SK-MEL-5 (cell line): ENCODE data around the gene C1orf21. TPM values are rescaled to one million over a fixed set of nuclear protein-coding genes. Genes with fewer than 3 reads are reported as not detected.

Source experiments
- DNase-seq: peaks from one replicate; pipeline ENCODE4 v3.0.0-alpha.2; 2016; ENCODE audit warnings: low read depth, low spot score
- in situ Hi-C: cut with HindIII; loops from 2 replicates; pipeline ENCODE4 v1.10.0; 2016; ENCODE audit warnings: low sequenced_read_pairs, high pct_unique_total_duplicates, low pct_unique_long_range_greater_than_20kb
- total RNA-seq: library from RNA; depleted of rRNA; stranded (reverse); fragments of >200 nt; shearing (Covaris generic); gene quantifications from 2 replicates; pipeline ENCODE4 v1.2.3, GENCODE V29; 2014

C1orf21 gene
- total RNA-seq, 1 experiment from 2014 or later = 68.2 TPM

DNA sequence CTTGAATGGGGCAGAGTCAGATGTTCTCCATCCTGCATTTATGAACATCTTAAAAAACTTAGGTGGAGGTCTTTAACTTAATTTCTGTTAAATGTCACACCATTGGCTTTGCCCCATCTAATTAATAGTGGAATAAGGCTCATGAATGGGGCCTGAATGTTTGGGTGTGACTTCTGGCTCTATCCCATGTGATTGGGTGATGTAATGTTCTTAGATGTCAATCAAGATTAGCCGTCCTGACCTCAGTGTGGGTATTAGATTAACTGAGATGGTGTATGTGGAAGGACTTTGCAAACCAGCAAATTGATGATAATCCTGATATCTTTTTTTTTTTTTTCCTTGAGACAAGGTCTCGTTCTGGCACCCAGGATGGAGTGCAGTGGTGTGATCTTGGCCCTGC lies 38.1 kb downstream of the C1orf21 start:
- in situ Hi-C loops = no loop called here
- no peak for DNase-seq

GRCh38 chr1:184425449-184426277 lies 38.8 kb downstream of the C1orf21 start:
- no peak for DNase-seq
- in situ Hi-C loops = no loop called here

DNA sequence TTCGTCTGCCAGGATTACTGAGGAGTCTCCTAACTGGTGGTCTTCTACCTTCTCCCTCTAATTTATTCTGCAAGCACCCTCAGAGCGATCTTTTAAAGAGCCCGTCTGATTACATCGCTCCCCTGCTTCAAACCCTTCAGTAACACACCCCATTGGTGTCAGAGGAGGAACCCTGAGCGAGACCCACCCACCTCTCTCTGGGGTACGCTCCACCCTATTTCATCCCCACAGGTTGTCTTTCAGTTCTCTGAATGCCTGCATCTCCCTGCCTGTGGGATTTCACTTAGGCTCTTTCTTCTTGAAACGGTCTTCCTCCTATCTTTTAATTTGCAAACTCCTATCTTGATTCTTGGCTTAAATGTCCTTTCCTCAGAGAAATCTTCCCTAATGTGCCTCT lies 39.4 kb downstream of the C1orf21 start:
- in situ Hi-C loops = no loop called here
- no peak for DNase-seq

DNA sequence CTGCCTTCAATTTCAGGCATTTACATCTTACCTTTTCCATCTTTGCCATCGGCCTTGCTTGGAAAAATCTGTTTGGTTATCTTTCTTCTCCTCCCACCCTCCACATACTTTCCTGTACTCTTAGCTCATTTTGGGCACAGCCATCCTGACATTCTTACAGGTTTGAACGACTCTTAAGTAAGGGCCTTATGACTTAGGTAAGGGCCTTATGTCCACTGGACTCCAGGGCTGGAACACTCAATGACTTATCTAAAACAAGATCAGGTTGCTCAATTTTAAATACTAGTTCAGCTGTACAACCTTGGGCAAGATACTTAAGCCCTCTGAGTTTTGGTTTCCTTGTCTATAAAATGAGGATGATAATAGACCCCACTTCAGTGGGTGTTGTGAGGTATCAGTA lies 40.9 kb downstream of the C1orf21 start:
- in situ Hi-C loops = no loop called here
- no peak for DNase-seq

- in situ Hi-C loops = no loop called here
- no peak for DNase-seq
Measured at GRCh38 chr1:184428604-184429003, 41.8 kb downstream of the C1orf21 start.

DNA sequence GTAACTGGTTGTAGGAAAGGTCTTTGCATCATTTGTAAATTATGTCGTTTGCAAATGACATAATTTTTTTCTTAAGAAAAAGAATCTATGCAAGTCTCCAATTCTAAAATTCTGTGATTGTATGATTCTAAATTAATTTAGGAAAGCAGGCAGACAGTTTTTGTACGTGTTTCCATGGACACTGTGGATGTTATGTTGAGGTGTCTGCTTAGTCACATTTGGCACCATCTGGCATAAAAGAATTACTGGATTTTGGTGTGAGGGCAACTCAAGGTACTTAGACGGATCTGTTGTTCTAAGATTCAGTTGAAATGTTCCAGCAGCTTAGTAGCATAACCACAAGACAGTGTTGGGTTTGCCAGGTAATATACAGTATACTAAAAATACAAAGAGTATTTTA lies 42.5 kb downstream of the C1orf21 start:
- in situ Hi-C loops = no loop called here
- DNase-seq = no peak

GRCh38 chr1:184433956-184434502 lies 47.2 kb downstream of the C1orf21 start:
- DNase-seq = no peak
- in situ Hi-C loops = no loop called here

DNA sequence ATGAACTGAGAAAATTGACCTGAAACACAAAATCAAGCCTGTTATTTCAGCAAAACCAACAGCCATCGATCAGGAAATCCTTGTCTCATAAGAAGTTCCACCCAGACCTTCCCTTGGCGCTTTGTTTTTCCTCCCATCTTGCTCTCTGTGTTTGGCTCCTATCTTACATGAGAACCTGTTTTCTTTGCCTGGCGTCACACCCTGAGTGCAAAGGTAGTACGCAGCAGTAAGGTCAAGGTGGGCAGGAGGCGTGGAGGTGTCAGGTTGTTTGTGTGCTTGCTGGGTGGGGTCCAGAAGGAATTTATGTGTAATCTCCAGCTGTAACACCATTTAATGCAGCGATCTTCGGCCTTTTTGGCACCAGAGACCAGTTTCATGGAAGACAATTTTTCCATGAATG lies 50.5 kb downstream of the C1orf21 start:
- in situ Hi-C loops = no loop called here
- DNase-seq = no peak

GRCh38 chr1:184438363-184438762 lies 51.5 kb downstream of the C1orf21 start:
- no peak for DNase-seq
- in situ Hi-C loops = no loop called here

GRCh38 chr1:184442260-184442659 lies 55.4 kb downstream of the C1orf21 start:
- DNase-seq = no peak
- in situ Hi-C loops = no loop called here

- DNase-seq = no peak
- in situ Hi-C loops = no loop called here
Measured at GRCh38 chr1:184443201-184443600, 56.4 kb downstream of the C1orf21 start.

DNA sequence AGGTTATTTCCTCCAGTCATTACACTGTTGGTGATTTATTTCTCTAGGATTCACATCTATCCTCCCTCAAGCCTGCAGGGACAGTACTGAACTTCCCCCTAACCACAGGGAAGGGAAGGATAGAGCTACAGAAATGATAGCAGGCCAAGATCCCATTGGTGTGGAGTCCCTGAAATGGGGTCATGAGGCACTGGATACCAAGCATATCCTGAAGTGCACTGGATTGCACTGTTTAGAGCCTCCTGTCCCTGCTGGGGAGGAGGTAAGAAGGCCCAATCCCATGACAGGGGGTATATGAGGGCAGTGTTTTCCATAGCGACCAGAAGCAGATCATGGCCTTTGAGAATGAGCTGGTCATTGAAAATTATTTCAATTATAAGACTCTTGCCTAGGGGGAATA lies 56.8 kb downstream of the C1orf21 start:
- DNase-seq = no peak
- in situ Hi-C loops = no loop called here

DNA sequence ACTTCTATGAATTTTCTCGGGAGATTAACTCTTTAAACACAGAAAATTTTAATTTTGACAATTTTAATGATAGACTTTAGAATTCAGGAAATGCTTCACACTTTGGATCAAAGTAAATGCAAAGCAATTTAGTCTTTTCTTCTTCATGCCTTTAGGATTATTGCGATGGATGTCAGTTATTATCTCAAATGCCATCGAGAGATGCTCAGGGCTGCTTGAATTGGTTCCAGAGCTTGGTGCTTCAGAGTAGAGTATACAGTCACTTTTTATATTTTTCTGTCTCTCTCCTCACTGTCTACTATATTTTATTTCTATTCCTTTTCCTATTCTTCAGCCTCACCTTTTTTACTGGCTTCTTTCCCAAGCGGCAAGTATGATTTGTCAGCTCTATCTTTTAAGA lies 59.2 kb downstream of the C1orf21 start:
- in situ Hi-C loops = no loop called here
- DNase-seq = no peak

- no peak for DNase-seq
- in situ Hi-C loops = no loop called here
Measured at GRCh38 chr1:184447651-184448185, 60.9 kb downstream of the C1orf21 start.

DNA sequence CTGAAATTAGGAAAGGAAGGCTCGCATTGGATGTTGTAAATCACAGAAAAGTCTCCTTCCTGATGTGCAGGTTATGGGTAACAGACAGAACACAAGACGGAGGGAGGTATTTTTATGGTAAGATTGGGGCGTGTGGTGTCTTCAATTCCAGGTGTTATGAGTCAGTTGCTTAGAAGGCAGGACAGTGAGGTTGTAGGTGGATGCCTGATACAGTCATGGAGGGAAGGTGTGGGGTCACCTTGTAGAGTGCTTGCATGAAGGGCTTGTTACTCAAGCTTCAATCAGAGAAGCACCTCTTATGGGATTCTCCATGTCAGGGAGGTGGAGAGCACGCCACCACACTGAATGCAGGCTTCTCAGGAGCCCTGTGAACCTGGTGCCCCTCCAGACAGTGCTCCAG lies 63.1 kb downstream of the C1orf21 start:
- in situ Hi-C loops = no loop called here
- no peak for DNase-seq

- in situ Hi-C loops = no loop called here
- DNase-seq = no peak
Measured at GRCh38 chr1:184455786-184456185, 69.0 kb downstream of the C1orf21 start.

- in situ Hi-C loops = no loop called here
- no peak for DNase-seq
Measured at GRCh38 chr1:184456189-184456588, 69.4 kb downstream of the C1orf21 start.

GRCh38 chr1:184457500-184457899 lies 70.7 kb downstream of the C1orf21 start:
- in situ Hi-C loops = no loop called here
- DNase-seq = no peak

DNA sequence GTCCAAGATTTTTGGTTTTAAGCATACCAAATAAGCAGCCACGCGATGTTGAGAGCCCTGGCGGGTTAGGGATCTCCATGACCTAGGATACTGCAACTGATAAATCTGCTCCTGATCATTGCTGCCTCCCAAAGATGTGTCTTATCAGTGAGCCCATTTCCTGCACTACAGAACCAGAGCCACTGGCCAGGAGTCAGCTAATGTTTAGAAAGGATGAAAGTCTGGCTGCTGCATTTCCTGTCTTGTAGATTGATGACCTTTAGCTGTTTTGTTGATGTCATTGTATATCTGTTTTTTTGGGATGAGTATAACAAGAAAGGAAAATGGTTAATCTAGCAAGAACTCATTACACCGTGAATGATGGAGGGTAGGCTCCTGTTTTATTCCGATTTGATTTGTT lies 74.5 kb downstream of the C1orf21 start:
- in situ Hi-C loops = no loop called here
- no peak for DNase-seq
